Colonic mucosa (tissue), 4 donors: ENCODE data around the gene TPK1. TPM values are rescaled to one million over a fixed set of nuclear protein-coding genes. Genes with fewer than 3 reads are reported as not detected.

ENCODE experiments used
- DNase-seq: peaks from one replicate; pipeline ENCODE4 v3.0.0-alpha.2; 2020
- H3K27ac ChIP-seq: fragments of 200-600 bp; one replicate; pipeline ENCODE4 v1.8.0; 2021
- H3K27me3 ChIP-seq: fragments of 200-600 bp; one replicate; pipeline ENCODE4 v1.8.0; 2021
- H3K36me3 ChIP-seq: fragments of 200-600 bp; one replicate; pipeline ENCODE4 v1.8.0; 2021
- H3K4me1 ChIP-seq: fragments of 200-600 bp; one replicate; pipeline ENCODE4 v1.8.0; 2021; ENCODE audit warnings: mild to moderate bottlenecking
- H3K4me3 ChIP-seq: fragments of 200-600 bp; one replicate; pipeline ENCODE4 v1.8.0; 2021
- H3K9ac ChIP-seq, 2 donors: one replicate each; pipeline ENCODE4 v1.7.0; 2013; ENCODE audit warnings: control low read depth in 2 of 2, low read depth in 2 of 2, low read length in 2 of 2
- H3K9me3 ChIP-seq: fragments of 200-600 bp; one replicate; pipeline ENCODE4 v1.8.0; 2021
- CTCF ChIP-seq: fragments of 200-600 bp; IDR thresholded peaks from one replicate; pipeline ENCODE4 v1.8.0; 2022; ENCODE audit warnings: antibody characterized with exemption, mild to moderate bottlenecking
- intact Hi-C: fragments of 100-400 bp; cut with DNase I; formaldehyde crosslinking; loops from one replicate; pipeline ENCODE4 v1.14.1; 2022
- total RNA-seq, 2 donors: library from RNA; stranded (reverse); fragmentation: NEBNext Ultra II Directional in 1 of 2; extraction: Animal tissue kit (Norgen Biotek cat#: 25700) in 1 of 2; gene quantifications; one replicate each; pipeline ENCODE4 v1.2.1, GENCODE V29; 2021
- donor health status: healthy.
- donor health status: DM: no; HTN: no; CAD: no.
- donor health status: DM: no; HTN: no; CAD: no.

The TPK1 gene
- total RNA-seq, 2 donors from 2014 or later, result 8.0 to 18.8 TPM

GRCh38 chr7:144528536-144529045 lies 307.3 kb downstream of the TPK1 start:
- no peak for DNase-seq
- intact Hi-C loops, result no loop called here
- Histone ChIP-seq H3K4me1 (no peaks in the 10 kb centered on the region), H3K4me3 (no peak overlapping the region), H3K9ac (no peak overlapping the region), H3K27me3 (no peaks in the 10 kb centered on the region), H3K9me3 (no peaks in the 10 kb centered on the region), H3K27ac (no peak overlapping the region), H3K36me3 (no peaks in the 10 kb centered on the region)
- TF ChIP-seq CTCF, result no peak

GRCh38 chr7:144527051-144527471 lies 308.8 kb downstream of the TPK1 start:
- DNase-seq, result no peak
- H3K27me3 ChIP-seq, result no peaks in the 10 kb centered on the region
- H3K36me3 ChIP-seq, result no peaks in the 10 kb centered on the region
- H3K9ac ChIP-seq, result no peak overlapping the region
- no peak overlapping the region for H3K4me3 ChIP-seq
- no peaks in the 10 kb centered on the region for H3K9me3 ChIP-seq
- no peaks in the 10 kb centered on the region for H3K4me1 ChIP-seq
- intact Hi-C loops, result no loop called here
- TF ChIP-seq CTCF, result no peak
- no peak overlapping the region for H3K27ac ChIP-seq

- no peak overlapping the region for H3K27ac ChIP-seq
- intact Hi-C loops, result no loop called here
These were observed 309.9 kb downstream of the TPK1 start for GRCh38 chr7:144525956-144526355.

GRCh38 chr7:144524271-144524670 lies 311.6 kb downstream of the TPK1 start:
- Histone ChIP-seq H3K9ac (no peak overlapping the region), H3K27ac (no peak overlapping the region), H3K36me3 (no peaks in the 10 kb centered on the region), H3K27me3 (no peaks in the 10 kb centered on the region), H3K9me3 (no peaks in the 10 kb centered on the region), H3K4me1 (no peaks in the 10 kb centered on the region), H3K4me3 (no peak overlapping the region)
- intact Hi-C loops, result no loop called here
- no peak for TF ChIP-seq CTCF
- DNase-seq, result no peak

More at GRCh38 chr7:144525956-144526355, 309.9 kb downstream of the TPK1 start:
- Histone ChIP-seq H3K9ac (no peak overlapping the region), H3K36me3 (no peaks in the 10 kb centered on the region), H3K4me1 (no peaks in the 10 kb centered on the region), H3K9me3 (no peaks in the 10 kb centered on the region), H3K27me3 (no peaks in the 10 kb centered on the region), H3K4me3 (no peak overlapping the region)
- TF ChIP-seq CTCF, result no peak
- no peak for DNase-seq

- no peak overlapping the region for H3K9ac ChIP-seq
- no peak overlapping the region for H3K4me3 ChIP-seq
- no peaks in the 10 kb centered on the region for H3K9me3 ChIP-seq
- intact Hi-C loops, result no loop called here
- no peaks in the 10 kb centered on the region for H3K4me1 ChIP-seq
- no peaks in the 10 kb centered on the region for H3K27me3 ChIP-seq
- DNase-seq, result no peak
- H3K36me3 ChIP-seq, result no peaks in the 10 kb centered on the region
- TF ChIP-seq CTCF, result no peak
- H3K27ac ChIP-seq, result no peak overlapping the region
These were observed 312.2 kb downstream of the TPK1 start for GRCh38 chr7:144523621-144524020.
